GM12865 (cell line): ENCODE measurements around the gene ARL6IP4.

Source experiments
- DNase-seq: peaks from one replicate; pipeline ENCODE4 v3.0.0; 2010; ENCODE audit warnings: low read depth
- H3K4me3 ChIP-seq: 2 replicates; pipeline ENCODE4 v1.5.1; 2011; ENCODE audit warnings: mild to moderate bottlenecking, low read depth, low read length, control low read depth
- CTCF ChIP-seq: IDR thresholded peaks from 2 replicates; pipeline ENCODE4 v1.5.1; 2011; ENCODE audit warnings: low read length, control low read depth, low read depth, inconsistent platforms; ENCODE audit not compliant: insufficient read depth; ENCODE audit errors: missing control alignments

The ARL6IP4 gene

DNA sequence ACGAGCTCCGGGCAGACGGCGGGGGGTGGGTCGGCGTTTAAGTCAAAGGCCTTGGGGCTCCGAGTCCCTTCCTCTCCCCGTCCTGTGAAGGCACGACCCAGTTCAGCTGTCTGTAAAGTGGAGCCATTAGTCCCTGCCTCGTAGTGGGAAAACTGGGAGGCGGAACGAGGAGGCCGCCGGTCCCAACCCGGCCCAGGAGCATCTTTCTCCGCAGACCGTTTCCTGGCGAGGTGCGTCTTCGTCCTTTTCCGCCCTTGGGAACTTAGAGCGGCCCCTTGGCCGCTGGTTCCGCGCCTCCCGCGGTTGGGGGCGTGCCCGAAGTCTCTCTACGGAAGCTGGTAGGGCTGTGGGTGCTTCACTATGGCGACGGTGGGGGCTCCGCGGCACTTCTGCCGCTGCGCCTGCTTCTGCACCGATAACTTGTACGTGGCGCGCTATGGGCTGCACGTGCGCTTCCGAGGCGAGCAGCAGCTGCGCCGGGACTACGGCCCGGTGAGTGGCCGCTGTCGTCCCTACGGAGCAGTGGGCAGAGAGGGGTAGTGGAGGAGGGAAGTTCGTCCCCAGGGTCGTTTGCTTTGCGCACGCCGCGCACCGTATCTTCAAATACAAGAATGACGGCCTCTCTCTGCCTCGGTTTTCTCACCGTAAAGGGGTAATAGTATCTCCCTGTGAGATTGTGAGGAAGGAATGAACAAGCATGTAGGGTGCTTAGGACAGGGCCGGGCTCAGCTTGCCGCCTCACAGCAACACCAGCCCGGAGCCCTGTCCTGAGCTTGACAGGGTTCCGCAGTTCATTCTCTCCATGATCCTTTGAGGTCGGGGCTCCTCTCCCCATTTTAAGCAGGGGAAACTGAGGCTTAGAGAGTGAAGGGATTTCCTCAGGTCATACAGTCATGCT lies 5.3 kb upstream of the ARL6IP4 start, which contains the start of gene OGFOD2:
Gene OGFOD2, plus strand, starts transcription at position 353 of the 898 bp plus-strand sequence. Its CDS starts 8 bp downstream, at position 361.
- no peak for TF ChIP-seq CTCF
- DNase-seq = peak; percentile 94
- H3K4me3 ChIP-seq = peak within 1 kb of the TSS; percentile 99

- no peak for DNase-seq
- TF ChIP-seq CTCF = no peak
- H3K4me3 ChIP-seq = peak overlapping the region; percentile 99
These were observed 4.5 kb upstream of the ARL6IP4 start for GRCh38 chr12:122975790-122976647.

- no peak for TF ChIP-seq CTCF
- H3K4me3 ChIP-seq = no peak overlapping the region
- DNase-seq = no peak
These were observed 3.9 kb upstream of the ARL6IP4 start for GRCh38 chr12:122976648-122976975.

DNA sequence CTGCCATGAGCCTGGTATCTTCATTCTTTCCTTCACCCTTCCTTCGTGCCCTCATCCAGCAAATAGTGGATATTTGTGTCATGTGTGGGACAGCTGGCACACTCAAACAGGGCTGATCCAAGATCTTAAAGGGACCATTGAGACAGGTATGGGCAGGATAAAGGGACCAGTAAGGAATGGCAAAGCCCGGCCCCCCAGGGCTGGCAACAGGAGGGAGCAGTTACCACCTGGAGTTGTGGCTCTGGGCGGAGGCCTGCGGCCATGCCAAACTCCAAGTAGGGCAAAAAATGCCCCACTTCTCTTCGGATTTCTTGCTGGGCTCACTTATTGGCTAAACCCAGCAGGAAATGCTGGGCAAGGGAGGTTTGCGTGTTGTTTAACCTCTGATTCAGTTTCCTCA lies 3.3 kb upstream of the ARL6IP4 start:
- no peak for TF ChIP-seq CTCF
- H3K4me3 ChIP-seq = no peak overlapping the region
- DNase-seq = no peak

- no peak for DNase-seq
- no peak overlapping the region for H3K4me3 ChIP-seq
- TF ChIP-seq CTCF = no peak
These were observed 2.7 kb upstream of the ARL6IP4 start for GRCh38 chr12:122977655-122978392.

DNA sequence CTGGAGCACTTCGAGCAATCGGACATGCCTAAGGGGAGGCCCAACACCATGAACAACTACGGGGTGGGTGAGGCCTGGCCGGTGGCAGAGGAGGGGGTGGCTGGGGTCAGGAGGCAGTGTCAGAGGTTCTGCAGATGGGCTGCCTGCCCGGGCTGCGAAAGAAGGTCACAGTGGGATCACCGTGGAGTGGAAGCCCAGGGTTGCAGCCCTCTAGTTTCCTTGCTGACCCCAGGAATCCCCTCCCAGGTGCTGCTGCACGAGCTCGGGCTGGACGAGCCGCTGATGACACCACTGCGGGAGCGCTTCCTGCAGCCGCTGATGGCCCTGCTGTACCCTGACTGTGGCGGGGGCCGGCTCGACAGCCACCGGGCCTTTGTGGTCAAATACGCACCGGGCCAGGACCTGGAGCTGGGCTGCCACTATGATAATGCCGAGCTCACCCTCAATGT lies 1.9 kb upstream of the ARL6IP4 start:
- TF ChIP-seq CTCF = no peak
- no peak overlapping the region for H3K4me3 ChIP-seq
- DNase-seq = no peak
